AG09319 (cell line): ENCODE results near the gene CGB1.

Experiments used
- DNase-seq: peaks from one replicate; pipeline ENCODE4 v3.0.0-alpha.2; 2010; ENCODE audit warnings: low read depth; ENCODE audit errors: extremely low read depth
- TF ChIP-seq, protein P1 (sequence below): IDR thresholded peaks from 2 replicates; pipeline ENCODE4 v1.5.1; 2011; ENCODE audit warnings: low read depth, mild to moderate bottlenecking, inconsistent platforms, low read length, moderate library complexity

Gene CGB1

GRCh38 chr19:49074869-49075268, 38.2 kb upstream of the CGB1 start:
- DNase-seq: peak; percentile 30

DNA sequence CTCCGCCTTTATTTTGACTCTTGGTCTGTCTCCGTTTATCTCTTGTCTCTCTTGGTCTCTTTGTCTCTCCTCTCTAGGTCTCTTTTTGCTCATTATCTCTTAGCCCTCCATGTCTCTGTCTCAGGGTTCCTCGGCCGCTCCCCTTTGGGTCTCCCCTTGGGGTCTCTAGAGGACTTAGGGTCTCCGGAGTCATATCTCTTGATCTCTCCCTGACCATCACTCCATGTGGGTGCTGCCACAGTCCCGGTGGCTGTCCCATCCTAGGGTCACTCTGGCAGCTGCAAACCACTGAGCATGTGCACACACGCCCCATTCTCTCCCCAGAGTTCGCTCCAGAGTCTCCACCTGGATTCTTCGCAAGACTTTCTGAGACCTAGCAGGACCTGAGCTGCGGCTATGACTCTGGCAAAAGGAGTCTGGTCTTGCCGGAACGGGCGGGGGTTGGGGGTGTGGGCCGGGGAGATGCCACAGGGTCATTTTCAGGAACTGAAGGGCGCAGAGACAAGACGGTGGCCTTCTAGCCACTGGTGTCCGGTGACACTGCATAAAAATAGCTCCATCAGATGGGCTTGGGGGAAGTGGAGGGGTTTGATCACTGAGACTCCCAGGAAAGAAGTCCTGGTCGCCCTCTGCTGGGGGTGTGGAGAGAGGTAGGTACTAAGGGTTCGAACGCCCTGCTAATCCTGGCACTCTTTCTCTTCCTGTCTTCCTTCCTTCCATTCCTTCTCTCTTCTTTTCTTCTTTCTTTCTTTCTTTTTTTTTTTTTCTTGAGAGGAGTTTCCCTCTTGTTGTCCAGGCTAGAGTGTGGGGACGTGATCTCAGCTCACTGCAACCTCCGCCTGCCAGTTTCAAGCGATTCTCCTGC, 37.1 kb upstream of the CGB1 start:
- TF ChIP-seq, protein P1, sequence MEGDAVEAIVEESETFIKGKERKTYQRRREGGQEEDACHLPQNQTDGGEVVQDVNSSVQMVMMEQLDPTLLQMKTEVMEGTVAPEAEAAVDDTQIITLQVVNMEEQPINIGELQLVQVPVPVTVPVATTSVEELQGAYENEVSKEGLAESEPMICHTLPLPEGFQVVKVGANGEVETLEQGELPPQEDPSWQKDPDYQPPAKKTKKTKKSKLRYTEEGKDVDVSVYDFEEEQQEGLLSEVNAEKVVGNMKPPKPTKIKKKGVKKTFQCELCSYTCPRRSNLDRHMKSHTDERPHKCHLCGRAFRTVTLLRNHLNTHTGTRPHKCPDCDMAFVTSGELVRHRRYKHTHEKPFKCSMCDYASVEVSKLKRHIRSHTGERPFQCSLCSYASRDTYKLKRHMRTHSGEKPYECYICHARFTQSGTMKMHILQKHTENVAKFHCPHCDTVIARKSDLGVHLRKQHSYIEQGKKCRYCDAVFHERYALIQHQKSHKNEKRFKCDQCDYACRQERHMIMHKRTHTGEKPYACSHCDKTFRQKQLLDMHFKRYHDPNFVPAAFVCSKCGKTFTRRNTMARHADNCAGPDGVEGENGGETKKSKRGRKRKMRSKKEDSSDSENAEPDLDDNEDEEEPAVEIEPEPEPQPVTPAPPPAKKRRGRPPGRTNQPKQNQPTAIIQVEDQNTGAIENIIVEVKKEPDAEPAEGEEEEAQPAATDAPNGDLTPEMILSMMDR: peak; percentile 18
- DNase-seq: no peak

More at GRCh38 chr19:49074869-49075268, 38.2 kb upstream of the CGB1 start:
- TF ChIP-seq, protein P1: peak; percentile 57

- TF ChIP-seq, protein P1: no peak
- no peak for DNase-seq
Measured at GRCh38 chr19:49071860-49072547, 35.3 kb upstream of the CGB1 start.

DNA sequence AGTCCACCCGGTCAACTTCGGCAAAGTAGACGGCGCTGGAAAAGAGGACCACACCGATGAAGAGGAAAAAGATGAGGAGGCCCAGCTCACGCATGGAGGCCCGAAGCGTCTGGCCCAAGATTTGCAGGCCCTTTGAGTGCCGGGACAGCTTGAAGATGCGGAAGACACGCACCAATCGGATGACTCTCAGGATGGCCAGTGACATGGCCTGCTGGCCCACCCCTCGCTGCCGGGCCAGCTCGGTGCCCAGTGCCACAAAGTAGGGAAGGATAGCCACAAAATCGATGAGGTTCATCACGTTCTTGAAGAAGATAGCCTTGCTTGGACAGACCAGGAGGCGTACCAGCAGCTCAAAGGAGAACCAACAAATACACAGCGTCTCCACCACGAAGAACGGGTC, 33.7 kb upstream of the CGB1 start:
- TF ChIP-seq, protein P1: no peak
- no peak for DNase-seq

DNA sequence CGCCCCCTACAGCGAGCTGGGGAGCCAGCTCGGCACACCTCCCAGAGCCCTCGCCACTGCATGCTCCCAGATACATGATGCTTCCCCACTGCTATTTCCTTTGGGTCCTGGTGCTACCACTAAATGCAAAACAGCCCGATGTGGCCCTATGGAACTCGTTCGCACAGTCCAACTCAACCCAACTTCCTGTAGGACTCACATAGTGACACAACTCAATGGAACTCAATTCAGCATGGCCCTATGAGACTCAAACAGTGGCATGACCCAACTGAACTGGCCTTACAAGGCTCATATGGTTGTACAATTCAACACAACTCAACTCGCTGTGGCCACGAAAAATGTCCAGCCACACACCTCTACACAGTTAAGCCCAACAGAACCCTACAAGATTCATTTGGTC, 32.3 kb upstream of the CGB1 start:
- no peak for DNase-seq
- TF ChIP-seq, protein P1: no peak

DNA sequence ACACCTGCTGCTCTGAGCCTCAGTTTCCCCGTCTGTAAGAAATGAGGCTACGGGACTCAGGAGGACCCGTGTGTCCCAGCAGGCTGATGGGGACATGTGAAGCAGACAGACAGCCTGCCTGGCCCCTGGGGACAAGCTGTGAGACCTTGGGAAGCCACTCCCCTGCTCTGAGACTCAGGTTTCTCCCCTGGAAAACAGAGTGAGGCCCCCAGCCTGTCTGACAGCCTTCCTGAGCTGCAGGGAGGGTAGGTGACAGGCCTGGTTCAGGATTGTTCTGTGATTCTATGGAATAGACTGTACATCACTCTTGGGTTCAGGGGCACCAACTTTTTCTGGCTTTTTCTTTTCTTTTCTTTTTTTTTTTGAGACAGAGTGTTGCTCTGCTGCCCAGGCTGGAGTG, 30.9 kb upstream of the CGB1 start:
- TF ChIP-seq, protein P1: no peak
- DNase-seq: no peak

DNA sequence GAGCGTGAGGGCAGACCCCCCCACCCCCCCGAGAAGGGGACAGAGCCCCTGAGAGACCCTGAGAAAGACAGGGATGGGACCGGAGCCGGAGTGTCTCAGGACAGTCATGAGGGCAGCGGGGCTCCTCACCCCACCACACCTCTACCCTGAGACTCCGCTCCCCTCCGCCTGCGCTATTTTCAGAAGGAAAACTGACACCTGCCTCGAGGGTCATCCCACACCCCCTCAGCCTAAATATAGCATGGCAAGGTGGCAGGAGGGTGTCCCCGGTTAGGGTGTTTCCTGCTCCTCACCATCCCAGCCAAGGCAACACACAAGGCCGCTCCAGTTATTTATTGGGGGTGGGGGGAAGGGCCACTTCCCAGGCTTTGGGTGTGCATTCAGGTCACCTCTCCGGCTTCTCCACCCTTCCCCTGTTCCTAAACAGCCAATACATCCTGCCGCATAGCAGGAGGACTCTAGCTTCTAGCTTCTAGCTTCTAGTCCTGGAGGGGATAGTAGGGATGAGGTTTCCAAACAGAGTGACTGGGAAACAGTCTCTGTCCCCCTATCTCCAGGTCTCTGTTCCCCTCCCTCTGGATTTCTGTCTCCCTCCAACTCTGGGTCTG, 29.3 kb upstream of the CGB1 start:
- TF ChIP-seq, protein P1: no peak
- no peak for DNase-seq
